ENCODE results near the gene DTWD2.
"Not testable (repeated sequence)": the region's sequence is repeated elsewhere in the genome, so short reads cannot be mapped to it uniquely, and the experiment has no call there.

Gene DTWD2

GRCh38 chr5:118862596-118862995, 125.8 kb downstream of the DTWD2 start:
- no peak for DNase-seq

- no peak for DNase-seq
Observed at GRCh38 chr5:118857700-118858099, 130.6 kb downstream of the DTWD2 start.

- no peak for DNase-seq
Observed at GRCh38 chr5:118854819-118855218, 133.5 kb downstream of the DTWD2 start.

DNA sequence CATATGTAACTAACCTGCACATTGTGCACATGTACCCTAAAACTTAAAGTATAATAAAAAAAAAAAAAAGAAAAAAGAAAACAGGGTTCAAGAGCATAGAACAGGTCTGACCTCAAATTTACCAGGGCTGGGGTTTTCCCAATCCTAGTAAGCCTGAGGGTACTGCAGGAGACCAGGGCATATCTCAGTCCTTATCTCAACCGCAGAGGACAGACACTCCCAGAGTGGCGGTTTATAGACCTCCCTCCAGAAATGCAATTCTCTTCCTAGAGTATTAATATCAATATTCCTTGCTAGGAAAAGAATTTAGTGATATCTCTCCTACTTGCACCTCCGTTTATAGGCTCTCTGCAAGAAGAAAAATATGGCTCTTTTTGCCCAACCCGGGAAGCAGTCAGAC, 136.6 kb downstream of the DTWD2 start:
- DNase-seq = not testable (repeated sequence)

GRCh38 chr5:118849507-118849906, 138.8 kb downstream of the DTWD2 start:
- DNase-seq = not testable (repeated sequence)

DNA sequence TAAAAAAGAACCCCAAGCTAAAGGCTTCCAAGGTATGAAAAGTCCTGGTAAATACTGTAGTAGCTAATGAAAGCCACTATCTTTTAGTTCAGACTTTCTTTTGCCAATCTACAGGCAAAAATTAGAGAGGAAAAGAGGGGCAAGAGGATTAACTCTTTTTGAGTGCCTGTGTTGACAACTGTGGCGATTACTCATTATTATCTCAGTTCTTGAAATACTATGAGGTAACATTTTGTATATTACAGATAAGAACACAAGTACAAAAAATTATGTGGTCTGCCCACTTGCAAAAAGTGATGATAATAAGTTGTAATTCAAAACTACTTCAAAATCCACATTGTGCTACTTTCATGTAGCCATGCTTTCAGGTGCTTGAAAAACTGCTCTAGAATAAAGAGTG, 144.0 kb downstream of the DTWD2 start:
- DNase-seq = no peak

DNA sequence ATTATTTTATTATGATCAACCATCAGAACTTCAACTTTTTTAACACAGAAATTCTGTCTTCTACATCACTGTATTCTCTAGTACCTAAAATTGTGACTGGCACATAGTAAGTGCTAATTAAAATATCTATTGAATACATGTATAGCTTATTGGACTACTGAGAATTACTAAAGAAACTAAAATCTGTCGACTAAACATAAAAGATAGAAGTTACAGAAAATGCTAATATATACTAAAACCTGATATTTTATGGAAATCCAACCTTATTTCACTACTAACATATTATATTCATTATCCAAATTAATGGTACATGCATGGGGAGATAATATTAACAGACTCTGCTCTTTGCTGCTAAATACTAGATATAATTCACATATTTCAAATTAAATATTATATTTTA, 153.6 kb downstream of the DTWD2 start:
- DNase-seq = no peak

DNA sequence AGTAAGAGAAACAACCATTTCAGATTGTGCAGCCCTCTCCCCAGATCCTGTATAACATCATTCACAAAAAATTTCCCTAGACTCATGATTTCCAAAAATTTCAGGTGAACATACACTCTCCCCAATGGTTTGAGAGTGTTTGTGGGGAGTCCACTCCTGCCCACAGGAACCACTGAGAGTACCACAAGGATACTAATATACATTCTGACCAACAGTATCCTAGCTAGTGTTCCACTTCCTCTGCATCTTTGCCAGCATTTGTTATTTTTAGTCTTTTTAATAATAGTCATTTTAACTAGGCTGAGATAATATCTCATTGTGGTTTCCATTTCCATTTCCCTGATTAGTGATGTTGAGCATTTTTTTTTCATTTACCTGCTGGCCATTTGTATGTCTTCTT, 155.4 kb downstream of the DTWD2 start:
- no peak for DNase-seq

- DNase-seq = no peak
Observed at GRCh38 chr5:118825226-118825625, 163.1 kb downstream of the DTWD2 start.

GRCh38 chr5:118818604-118819003, 169.7 kb downstream of the DTWD2 start:
- DNase-seq = no peak

DNA sequence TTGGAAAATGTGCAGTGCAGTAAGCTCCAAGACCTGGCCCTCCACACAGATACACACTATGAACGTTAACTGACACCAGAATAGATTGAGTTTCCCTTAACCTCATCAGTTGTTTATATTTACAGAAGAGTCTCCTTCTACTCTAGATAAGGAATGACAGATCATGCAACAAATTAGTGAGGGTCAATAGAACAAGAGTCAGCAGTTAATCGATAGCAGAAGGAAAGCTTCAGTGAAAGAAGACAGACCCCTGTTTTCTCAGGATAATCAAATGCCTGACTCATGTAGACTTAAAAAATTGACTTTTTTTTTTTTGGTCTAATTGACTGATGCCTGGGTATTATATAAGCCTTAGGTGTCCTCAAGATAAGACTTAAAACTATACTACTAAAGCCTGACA, 179.9 kb downstream of the DTWD2 start:
- no peak for DNase-seq

DNA sequence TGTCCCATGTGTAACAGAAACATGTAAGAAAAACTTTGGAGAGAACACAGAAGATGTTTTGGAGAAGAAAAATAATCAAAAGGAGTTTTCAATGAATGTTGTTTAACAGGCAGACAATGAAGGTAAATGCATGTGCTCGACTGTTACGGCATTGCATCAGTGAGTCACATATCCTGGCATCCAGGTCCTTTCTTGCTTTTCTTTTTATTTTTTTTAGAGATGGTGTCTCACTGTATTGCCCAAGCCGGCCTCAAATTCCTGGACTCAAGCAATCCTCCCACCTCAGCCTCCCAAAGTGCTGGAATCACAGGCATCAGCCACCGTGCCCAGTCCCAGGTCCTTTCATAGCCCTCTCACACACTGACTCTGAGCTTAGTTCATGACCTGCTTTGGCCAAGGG, 181.8 kb downstream of the DTWD2 start:
- DNase-seq = no peak

GRCh38 chr5:118802335-118802734, 186.0 kb downstream of the DTWD2 start:
- no peak for DNase-seq

- no peak for DNase-seq
Observed at GRCh38 chr5:118796081-118796480, 192.3 kb downstream of the DTWD2 start.

- no peak for DNase-seq
Observed at GRCh38 chr5:118794281-118794680, 194.1 kb downstream of the DTWD2 start.

DNA sequence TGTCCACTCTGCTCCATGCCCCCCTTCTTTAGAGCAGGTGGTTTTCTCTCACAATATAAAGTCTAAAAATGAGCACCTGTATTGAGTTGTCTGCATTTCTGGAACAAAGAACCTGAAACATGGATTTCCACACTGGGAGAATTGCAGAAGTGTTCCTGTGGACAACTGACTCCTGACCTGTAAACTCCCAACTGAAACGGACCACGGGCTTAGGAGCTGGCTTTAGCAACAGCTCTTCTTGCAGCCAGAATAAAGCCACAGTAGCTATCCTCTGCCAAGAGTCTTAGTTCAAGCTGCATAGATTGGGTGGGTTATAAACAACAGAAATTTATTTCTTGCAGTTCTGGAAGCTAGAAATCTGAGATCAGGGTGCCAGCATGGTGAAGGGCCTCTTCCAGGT, 194.7 kb downstream of the DTWD2 start:
- DNase-seq = no peak

DNA sequence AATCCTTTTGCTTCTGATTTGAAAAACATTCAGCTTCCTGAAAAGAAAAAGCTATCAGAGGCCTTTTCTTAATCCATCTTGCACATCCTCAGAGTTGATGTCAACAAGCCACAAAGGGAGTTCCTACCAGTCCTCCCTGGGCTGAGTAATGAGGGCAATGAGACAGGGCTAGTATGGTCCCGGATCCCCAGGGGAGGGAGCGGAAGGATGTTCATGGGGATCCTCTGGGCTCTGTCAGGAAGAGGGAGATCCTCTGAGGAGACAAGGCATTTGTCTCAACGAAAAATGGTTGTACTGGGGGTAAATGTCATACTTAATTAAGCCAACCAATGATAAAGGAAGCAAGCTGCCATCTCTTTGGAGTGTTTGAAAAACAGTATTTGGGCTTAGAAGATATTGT, 195.3 kb downstream of the DTWD2 start:
- DNase-seq = no peak

GRCh38 chr5:118791926-118792734, 196.2 kb downstream of the DTWD2 start:
- peak in 1 of 2 experiments; percentile 56 for DNase-seq

- no peak for DNase-seq
Observed at GRCh38 chr5:118789366-118789765, 199.0 kb downstream of the DTWD2 start.

- DNase-seq = no peak
Observed at GRCh38 chr5:118788351-118788750, 200.0 kb downstream of the DTWD2 start.

All from NCI-H524 (cell line).